ENCODE results near the gene NTN4. TPM values are rescaled to one million over a fixed set of nuclear protein-coding genes. Genes with fewer than 3 reads are reported as not detected.

Gene NTN4
- total and polyA plus RNA-seq, 4 donors = 3.2 to 30.5 (median 15.0) TPM

DNA sequence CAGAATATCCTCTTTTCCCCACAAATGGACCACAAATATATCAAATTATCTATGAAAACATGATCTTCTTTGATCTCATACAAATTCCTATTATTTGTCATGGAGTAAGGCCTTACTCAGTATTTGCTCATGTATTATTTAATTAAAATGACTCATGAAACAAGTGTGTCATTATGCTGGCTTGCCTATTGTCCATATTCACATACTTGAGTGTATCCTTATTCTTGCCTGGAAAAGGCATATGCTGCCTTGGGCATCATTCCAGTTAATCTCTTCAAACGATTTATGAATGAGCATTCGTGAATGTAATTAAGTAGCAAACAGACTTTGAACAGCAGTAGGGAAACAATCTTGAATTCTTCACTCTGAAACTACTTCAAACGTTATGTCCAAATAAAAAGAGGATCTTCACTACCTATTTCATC lies 45.6 kb upstream of the NTN4 start:
- no peak overlapping the region for H3K9ac ChIP-seq (ENCODE audit: low read depth in 1 of 2, low read length in 2 of 2)
- no peak for DNase-seq (ENCODE audit: low spot score)
- H3K4me1 ChIP-seq (ENCODE audit: control insufficient read depth in 4 of 4, insufficient read depth in 4 of 4, low read length in 3 of 4) = peaks cover 1 to 18% (median 13%) of the 10 kb centered on the region in 4 donors
- 39% methylated on average over 3 of the region's 3 CpGs for WGBS
- H3K9me3 ChIP-seq (ENCODE audit: control insufficient read depth in 4 of 4, low read length in 3 of 4) = no peaks in the 10 kb centered on the region
- no peak for TF ChIP-seq FOXA2 (IDR thresholded peaks at IDR 0.05)
- no peak for TF ChIP-seq JUND (IDR thresholded peaks at IDR 0.05)
- TF ChIP-seq, protein P1, sequence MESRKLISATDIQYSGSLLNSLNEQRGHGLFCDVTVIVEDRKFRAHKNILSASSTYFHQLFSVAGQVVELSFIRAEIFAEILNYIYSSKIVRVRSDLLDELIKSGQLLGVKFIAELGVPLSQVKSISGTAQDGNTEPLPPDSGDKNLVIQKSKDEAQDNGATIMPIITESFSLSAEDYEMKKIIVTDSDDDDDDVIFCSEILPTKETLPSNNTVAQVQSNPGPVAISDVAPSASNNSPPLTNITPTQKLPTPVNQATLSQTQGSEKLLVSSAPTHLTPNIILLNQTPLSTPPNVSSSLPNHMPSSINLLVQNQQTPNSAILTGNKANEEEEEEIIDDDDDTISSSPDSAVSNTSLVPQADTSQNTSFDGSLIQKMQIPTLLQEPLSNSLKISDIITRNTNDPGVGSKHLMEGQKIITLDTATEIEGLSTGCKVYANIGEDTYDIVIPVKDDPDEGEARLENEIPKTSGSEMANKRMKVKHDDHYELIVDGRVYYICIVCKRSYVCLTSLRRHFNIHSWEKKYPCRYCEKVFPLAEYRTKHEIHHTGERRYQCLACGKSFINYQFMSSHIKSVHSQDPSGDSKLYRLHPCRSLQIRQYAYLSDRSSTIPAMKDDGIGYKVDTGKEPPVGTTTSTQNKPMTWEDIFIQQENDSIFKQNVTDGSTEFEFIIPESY (IDR thresholded peaks at IDR 0.05) = no peak
- TF ChIP-seq, protein P2, sequence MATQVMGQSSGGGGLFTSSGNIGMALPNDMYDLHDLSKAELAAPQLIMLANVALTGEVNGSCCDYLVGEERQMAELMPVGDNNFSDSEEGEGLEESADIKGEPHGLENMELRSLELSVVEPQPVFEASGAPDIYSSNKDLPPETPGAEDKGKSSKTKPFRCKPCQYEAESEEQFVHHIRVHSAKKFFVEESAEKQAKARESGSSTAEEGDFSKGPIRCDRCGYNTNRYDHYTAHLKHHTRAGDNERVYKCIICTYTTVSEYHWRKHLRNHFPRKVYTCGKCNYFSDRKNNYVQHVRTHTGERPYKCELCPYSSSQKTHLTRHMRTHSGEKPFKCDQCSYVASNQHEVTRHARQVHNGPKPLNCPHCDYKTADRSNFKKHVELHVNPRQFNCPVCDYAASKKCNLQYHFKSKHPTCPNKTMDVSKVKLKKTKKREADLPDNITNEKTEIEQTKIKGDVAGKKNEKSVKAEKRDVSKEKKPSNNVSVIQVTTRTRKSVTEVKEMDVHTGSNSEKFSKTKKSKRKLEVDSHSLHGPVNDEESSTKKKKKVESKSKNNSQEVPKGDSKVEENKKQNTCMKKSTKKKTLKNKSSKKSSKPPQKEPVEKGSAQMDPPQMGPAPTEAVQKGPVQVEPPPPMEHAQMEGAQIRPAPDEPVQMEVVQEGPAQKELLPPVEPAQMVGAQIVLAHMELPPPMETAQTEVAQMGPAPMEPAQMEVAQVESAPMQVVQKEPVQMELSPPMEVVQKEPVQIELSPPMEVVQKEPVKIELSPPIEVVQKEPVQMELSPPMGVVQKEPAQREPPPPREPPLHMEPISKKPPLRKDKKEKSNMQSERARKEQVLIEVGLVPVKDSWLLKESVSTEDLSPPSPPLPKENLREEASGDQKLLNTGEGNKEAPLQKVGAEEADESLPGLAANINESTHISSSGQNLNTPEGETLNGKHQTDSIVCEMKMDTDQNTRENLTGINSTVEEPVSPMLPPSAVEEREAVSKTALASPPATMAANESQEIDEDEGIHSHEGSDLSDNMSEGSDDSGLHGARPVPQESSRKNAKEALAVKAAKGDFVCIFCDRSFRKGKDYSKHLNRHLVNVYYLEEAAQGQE (IDR thresholded peaks at IDR 0.05) = no peak
- no peak for TF ChIP-seq HNF4A (conservative IDR thresholded peaks at IDR 0.05)
- TF ChIP-seq FOXA1 (IDR thresholded peaks at IDR 0.05) = no peak
- H3K4me3 ChIP-seq (ENCODE audit: low read depth in 1 of 3, low read length in 3 of 3) = no peak overlapping the region
- H3K36me3 ChIP-seq (ENCODE audit: control insufficient read depth in 4 of 4, insufficient read depth in 3 of 4, low read depth in 1 of 4, low read length in 3 of 4) = no peaks in the 10 kb centered on the region
- no peaks in the 10 kb centered on the region for H3K27me3 ChIP-seq (ENCODE audit: control insufficient read depth in 4 of 4, insufficient read depth in 4 of 4, low read length in 3 of 4)
- H3K27ac ChIP-seq (ENCODE audit: low read depth in 1 of 2, low read length in 2 of 2) = no peak overlapping the region

DNA sequence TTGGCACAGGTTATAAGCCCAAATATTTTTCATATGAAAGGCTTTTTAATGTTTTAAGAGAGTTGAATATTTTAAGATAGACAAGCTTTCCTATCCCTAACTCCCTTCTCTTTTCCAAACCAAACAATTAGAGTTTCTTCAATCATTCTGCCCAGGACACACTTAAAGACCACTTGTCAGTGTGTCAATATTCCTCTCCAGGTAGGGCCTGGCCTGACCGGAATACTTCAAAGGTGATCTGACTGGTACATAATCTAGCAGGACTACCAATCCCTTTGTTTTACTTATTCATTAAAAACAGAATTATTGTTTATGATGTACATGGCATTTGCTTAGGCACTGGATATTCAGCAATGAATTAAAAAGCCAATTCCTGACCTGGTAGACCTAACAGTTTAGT lies 44.0 kb upstream of the NTN4 start:
- Histone ChIP-seq H3K4me3 (ENCODE audit: low read depth in 1 of 3, low read length in 3 of 3) (no peak overlapping the region), H3K27me3 (ENCODE audit: control insufficient read depth in 4 of 4, insufficient read depth in 4 of 4, low read length in 3 of 4) (no peaks in the 10 kb centered on the region), H3K4me1 (ENCODE audit: control insufficient read depth in 4 of 4, insufficient read depth in 4 of 4, low read length in 3 of 4) (peaks cover 4 to 21% (median 18%) of the 10 kb centered on the region in 4 donors), H3K9me3 (ENCODE audit: control insufficient read depth in 4 of 4, low read length in 3 of 4) (no peaks in the 10 kb centered on the region), H3K27ac (ENCODE audit: low read depth in 1 of 2, low read length in 2 of 2) (no peak overlapping the region), H3K9ac (ENCODE audit: low read depth in 1 of 2, low read length in 2 of 2) (no peak overlapping the region), H3K36me3 (ENCODE audit: control insufficient read depth in 4 of 4, insufficient read depth in 3 of 4, low read depth in 1 of 4, low read length in 3 of 4) (no peaks in the 10 kb centered on the region)
- 93% methylated on average over 1 of the region's 1 CpG for WGBS
- no peak for DNase-seq (ENCODE audit: low spot score)
- TF ChIP-seq HNF4A (conservative IDR thresholded peaks at IDR 0.05) (no peak), RAD21 (IDR thresholded peaks at IDR 0.05) (no peak), JUND (IDR thresholded peaks at IDR 0.05) (no peak)

DNA sequence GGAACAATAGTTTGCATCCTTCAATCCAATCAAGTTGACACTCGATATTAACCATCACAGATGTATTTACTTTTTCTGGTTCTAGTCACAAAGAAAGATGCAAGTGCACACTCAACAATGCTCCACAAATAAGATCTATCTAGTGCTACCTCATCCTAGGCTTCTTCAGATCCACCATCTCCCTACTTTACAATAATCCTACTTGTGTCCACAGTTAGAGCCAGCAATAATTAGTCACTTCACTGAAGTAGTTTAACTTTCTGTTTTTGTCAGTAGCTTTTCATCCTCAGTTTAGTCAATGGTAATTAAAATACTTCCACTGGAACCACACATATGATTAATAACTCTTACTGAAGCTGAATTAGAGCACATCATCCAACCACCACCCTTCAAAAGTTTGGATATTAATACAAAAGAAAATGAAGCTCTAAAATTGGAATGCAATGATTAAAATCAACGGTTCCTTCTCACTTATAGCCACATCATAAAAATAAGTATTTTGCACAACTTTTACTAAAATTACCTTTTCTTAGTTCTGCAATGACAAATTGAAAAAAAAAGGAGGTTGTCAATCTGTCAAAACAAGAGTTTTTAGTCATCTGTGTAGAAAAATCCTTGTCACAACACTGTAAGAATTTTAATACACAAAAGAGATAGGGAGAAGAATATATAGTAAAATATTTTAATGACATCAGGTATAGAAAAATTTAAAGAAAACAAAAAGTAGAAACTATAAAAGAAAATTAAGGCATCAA lies 39.9 kb upstream of the NTN4 start:
- H3K4me3 ChIP-seq (ENCODE audit: low read depth in 1 of 3, low read length in 3 of 3) = no peak overlapping the region
- H3K9me3 ChIP-seq (ENCODE audit: control insufficient read depth in 4 of 4, low read length in 3 of 4) = no peaks in the 10 kb centered on the region
- H3K27me3 ChIP-seq (ENCODE audit: control insufficient read depth in 4 of 4, insufficient read depth in 4 of 4, low read length in 3 of 4) = no peaks in the 10 kb centered on the region
- no peaks in the 10 kb centered on the region for H3K36me3 ChIP-seq (ENCODE audit: control insufficient read depth in 4 of 4, insufficient read depth in 3 of 4, low read depth in 1 of 4, low read length in 3 of 4)
- no peak overlapping the region for H3K9ac ChIP-seq (ENCODE audit: low read depth in 1 of 2, low read length in 2 of 2)
- peaks cover 7 to 15% (median 11%) of the 10 kb centered on the region in 4 donors for H3K4me1 ChIP-seq (ENCODE audit: control insufficient read depth in 4 of 4, insufficient read depth in 4 of 4, low read length in 3 of 4)
- 85% methylated on average over 2 of the region's 2 CpGs for WGBS
- no peak overlapping the region for H3K27ac ChIP-seq (ENCODE audit: low read depth in 1 of 2, low read length in 2 of 2)
- DNase-seq (ENCODE audit: low spot score) = no peak
- no peak for TF ChIP-seq YY1 (IDR thresholded peaks at IDR 0.05)
- TF ChIP-seq, protein P3, sequence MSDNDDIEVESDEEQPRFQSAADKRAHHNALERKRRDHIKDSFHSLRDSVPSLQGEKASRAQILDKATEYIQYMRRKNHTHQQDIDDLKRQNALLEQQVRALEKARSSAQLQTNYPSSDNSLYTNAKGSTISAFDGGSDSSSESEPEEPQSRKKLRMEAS (IDR thresholded peaks at IDR 0.05) = no peak
- TF ChIP-seq RXRA (IDR thresholded peaks at IDR 0.05) = no peak
- no peak for TF ChIP-seq FOXA1 (IDR thresholded peaks at IDR 0.05)
- TF ChIP-seq RAD21 (IDR thresholded peaks at IDR 0.05) = no peak
- TF ChIP-seq SP1 (IDR thresholded peaks at IDR 0.05) = no peak
- no peak for TF ChIP-seq EGR1 (IDR thresholded peaks at IDR 0.05; ENCODE audit: low read depth in 2 of 2)
- no peak for TF ChIP-seq FOXA2 (IDR thresholded peaks at IDR 0.05)
- no peak for TF ChIP-seq NR2F2 (IDR thresholded peaks at IDR 0.05)
- TF ChIP-seq, protein P4, sequence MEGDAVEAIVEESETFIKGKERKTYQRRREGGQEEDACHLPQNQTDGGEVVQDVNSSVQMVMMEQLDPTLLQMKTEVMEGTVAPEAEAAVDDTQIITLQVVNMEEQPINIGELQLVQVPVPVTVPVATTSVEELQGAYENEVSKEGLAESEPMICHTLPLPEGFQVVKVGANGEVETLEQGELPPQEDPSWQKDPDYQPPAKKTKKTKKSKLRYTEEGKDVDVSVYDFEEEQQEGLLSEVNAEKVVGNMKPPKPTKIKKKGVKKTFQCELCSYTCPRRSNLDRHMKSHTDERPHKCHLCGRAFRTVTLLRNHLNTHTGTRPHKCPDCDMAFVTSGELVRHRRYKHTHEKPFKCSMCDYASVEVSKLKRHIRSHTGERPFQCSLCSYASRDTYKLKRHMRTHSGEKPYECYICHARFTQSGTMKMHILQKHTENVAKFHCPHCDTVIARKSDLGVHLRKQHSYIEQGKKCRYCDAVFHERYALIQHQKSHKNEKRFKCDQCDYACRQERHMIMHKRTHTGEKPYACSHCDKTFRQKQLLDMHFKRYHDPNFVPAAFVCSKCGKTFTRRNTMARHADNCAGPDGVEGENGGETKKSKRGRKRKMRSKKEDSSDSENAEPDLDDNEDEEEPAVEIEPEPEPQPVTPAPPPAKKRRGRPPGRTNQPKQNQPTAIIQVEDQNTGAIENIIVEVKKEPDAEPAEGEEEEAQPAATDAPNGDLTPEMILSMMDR (IDR thresholded peaks at IDR 0.05; ENCODE audit: low read depth, low read length, missing input control) = no peak
- TF ChIP-seq, protein P2 (IDR thresholded peaks at IDR 0.05) = no peak

Measured in liver (tissue), 9 donors.